Panc1 (cell line): Measurements from ENCODE around the gene NCKAP5.

Source experiments
- CTCF ChIP-seq: fragments of 450-650 bp; IDR thresholded peaks from 2 replicates; pipeline ENCODE4 v1.5.1; 2017; ENCODE audit warnings: mild to moderate bottlenecking
- POLR2AphosphoS5 ChIP-seq: IDR thresholded peaks from 2 replicates; pipeline ENCODE4 v1.6.1; 2012; ENCODE audit warnings: mild to moderate bottlenecking, low read depth, low read length, moderate library complexity
- REST ChIP-seq, 2 experiments: IDR thresholded peaks; 2 replicates each; pipeline ENCODE4 v1.6.1; 2011 to 2012; ENCODE audit warnings: low read depth in 2 of 2, control low read depth in 1 of 2, low read length in 1 of 2, mild to moderate bottlenecking in 1 of 2, moderate library complexity in 1 of 2; ENCODE audit not compliant: insufficient read depth in 1 of 2
- SIN3A ChIP-seq: IDR thresholded peaks from 2 replicates; pipeline ENCODE4 v1.6.1; 2012; ENCODE audit warnings: low read depth, mild to moderate bottlenecking, low read length, moderate library complexity, borderline replicate concordance; ENCODE audit not compliant: insufficient read depth
- TCF7L2 ChIP-seq: IDR thresholded peaks from 2 replicates; pipeline ENCODE4 v1.6.1; 2011; ENCODE audit warnings: mild to moderate bottlenecking, low read depth, low read length, inconsistent platforms

- TF ChIP-seq TCF7L2 (no peak), CTCF (no peak), POLR2AphosphoS5 (no peak), SIN3A (no peak), REST (IDR thresholded peaks at IDR 0.05; ENCODE audit: insufficient read depth in 1 of 2, low read depth in 2 of 2, low read length in 1 of 2) (no peak)
These were observed 53.0 kb downstream of the NCKAP5 start for GRCh38 chr2:133515271-133515670.
